ENCODE measurements around the gene MAP4K2. TPM values are rescaled to one million over a fixed set of nuclear protein-coding genes. Genes with fewer than 3 reads are reported as not detected.

Gene MAP4K2
- total and polyA plus RNA-seq, 2 of the 13 experiments (the other 11 are each of a cell fraction or from before 2014, with no cell fraction given): 8.3 to 17.6 TPM

GRCh38 chr11:64777449-64778222 lies 25.4 kb downstream of the MAP4K2 start (continued):
- TF ChIP-seq ZBTB14 (CRISPR knock-in tag; IDR thresholded peaks at IDR 0.05) (peak; percentile 70; the same call in 1 of the 2 replicates), NR0B2 (CRISPR knock-in tag; IDR thresholded peaks at IDR 0.05) (no peak), SCMH1 (CRISPR knock-in tag; IDR thresholded peaks at IDR 0.05; ENCODE audit: borderline replicate concordance) (no peak), ZNF274 (CRISPR knock-in tag; IDR thresholded peaks at IDR 0.05) (0 out of 2 replicates have a peak, but pooled peaks have one; percentile 35), ZSCAN20 (CRISPR knock-in tag; IDR thresholded peaks at IDR 0.05; ENCODE audit: borderline replicate concordance) (no peak), ZIK1 (CRISPR knock-in tag; IDR thresholded peaks at IDR 0.05; ENCODE audit: borderline replicate concordance, low read depth) (no peak; the same call in 1 of the 2 replicates), KDM2A (CRISPR knock-in tag; IDR thresholded peaks at IDR 0.05; ENCODE audit: borderline replicate concordance, low read depth) (no peak), TRIM24 (CRISPR knock-in tag; IDR thresholded peaks at IDR 0.05) (no peak), POGK (CRISPR knock-in tag; conservative IDR thresholded peaks at IDR 0.05) (0 out of 2 replicates have a peak, but pooled peaks have one; percentile 30), HCFC1 (IDR thresholded peaks at IDR 0.05; ENCODE audit: low read depth, low read length) (no peak), CEBPB (IDR thresholded peaks at IDR 0.05; ENCODE audit: borderline replicate concordance, low read depth, low read length) (no peak), ZNF503 (CRISPR knock-in tag; IDR thresholded peaks at IDR 0.05) (no peak), ZNF788 (CRISPR knock-in tag; IDR thresholded peaks at IDR 0.05; ENCODE audit: borderline replicate concordance) (no peak), ZBTB4 (CRISPR knock-in tag; IDR thresholded peaks at IDR 0.05; ENCODE audit: borderline replicate concordance) (no peak), ZNF484 (CRISPR knock-in tag; IDR thresholded peaks at IDR 0.05; ENCODE audit: borderline replicate concordance, low read depth) (no peak), ZSCAN29 (CRISPR knock-in tag; conservative IDR thresholded peaks at IDR 0.05) (no peak), PLSCR1 (CRISPR knock-in tag; IDR thresholded peaks at IDR 0.05; ENCODE audit: borderline replicate concordance) (no peak)
